ENCODE results near the gene SEZ6L.

The SEZ6L gene

GRCh38 chr22:26285632-26286031 is 116.4 kb downstream of the SEZ6L start:
- FAIRE-seq (no peak), DNase-seq (ENCODE audit: insufficient read length) (no peak)
- TF ChIP-seq POLR2AphosphoS5 (IDR thresholded peaks at IDR 0.05; ENCODE audit: low read depth, low read length), result no peak
- no peak for TF ChIP-seq POLR2A (IDR thresholded peaks at IDR 0.05; ENCODE audit: low read depth, low read length)
- no peak for TF ChIP-seq TAF1 (IDR thresholded peaks at IDR 0.05; ENCODE audit: borderline replicate concordance, low read depth, low read length)

GRCh38 chr22:26286091-26286820 is 117.0 kb downstream of the SEZ6L start:
- FAIRE-seq (no peak), DNase-seq (ENCODE audit: insufficient read length) (no peak)
- TF ChIP-seq POLR2A (IDR thresholded peaks at IDR 0.05; ENCODE audit: low read depth, low read length) (no peak), POLR2AphosphoS5 (IDR thresholded peaks at IDR 0.05; ENCODE audit: low read depth, low read length) (no peak), TAF1 (IDR thresholded peaks at IDR 0.05; ENCODE audit: borderline replicate concordance, low read depth, low read length) (no peak)

GRCh38 chr22:26287382-26288225 is 118.3 kb downstream of the SEZ6L start:
- TF ChIP-seq POLR2A (IDR thresholded peaks at IDR 0.05; ENCODE audit: low read depth, low read length) (no peak), TAF1 (IDR thresholded peaks at IDR 0.05; ENCODE audit: borderline replicate concordance, low read depth, low read length) (no peak), POLR2AphosphoS5 (IDR thresholded peaks at IDR 0.05; ENCODE audit: low read depth, low read length) (no peak)
- no peak for FAIRE-seq
- DNase-seq (ENCODE audit: insufficient read length), result no peak

- TF ChIP-seq POLR2A (IDR thresholded peaks at IDR 0.05; ENCODE audit: low read depth, low read length), result no peak
- TF ChIP-seq TAF1 (IDR thresholded peaks at IDR 0.05; ENCODE audit: borderline replicate concordance, low read depth, low read length), result no peak
- TF ChIP-seq POLR2AphosphoS5 (IDR thresholded peaks at IDR 0.05; ENCODE audit: low read depth, low read length), result no peak
- FAIRE-seq, result no peak
Observed at GRCh38 chr22:26289611-26290101, 120.4 kb downstream of the SEZ6L start.

GRCh38 chr22:26291940-26292666 is 122.8 kb downstream of the SEZ6L start:
- DNase-seq (ENCODE audit: insufficient read length) (no peak), FAIRE-seq (no peak)
- no peak for TF ChIP-seq POLR2AphosphoS5 (IDR thresholded peaks at IDR 0.05; ENCODE audit: low read depth, low read length)
- no peak for TF ChIP-seq TAF1 (IDR thresholded peaks at IDR 0.05; ENCODE audit: borderline replicate concordance, low read depth, low read length)
- no peak for TF ChIP-seq POLR2A (IDR thresholded peaks at IDR 0.05; ENCODE audit: low read depth, low read length)

More at GRCh38 chr22:26289611-26290101, 120.4 kb downstream of the SEZ6L start:
- DNase-seq (ENCODE audit: insufficient read length), result no peak

GRCh38 chr22:26292667-26292995 is 123.4 kb downstream of the SEZ6L start:
- no peak for TF ChIP-seq POLR2AphosphoS5 (IDR thresholded peaks at IDR 0.05; ENCODE audit: low read depth, low read length)
- TF ChIP-seq POLR2A (IDR thresholded peaks at IDR 0.05; ENCODE audit: low read depth, low read length), result no peak
- no peak for TF ChIP-seq TAF1 (IDR thresholded peaks at IDR 0.05; ENCODE audit: borderline replicate concordance, low read depth, low read length)
- DNase-seq (ENCODE audit: insufficient read length) (no peak), FAIRE-seq (no peak)

- TF ChIP-seq POLR2A (IDR thresholded peaks at IDR 0.05; ENCODE audit: low read depth, low read length) (no peak), TAF1 (IDR thresholded peaks at IDR 0.05; ENCODE audit: borderline replicate concordance, low read depth, low read length) (no peak), POLR2AphosphoS5 (IDR thresholded peaks at IDR 0.05; ENCODE audit: low read depth, low read length) (no peak)
- FAIRE-seq, result no peak
Observed at GRCh38 chr22:26295563-26296126, 126.4 kb downstream of the SEZ6L start.

GRCh38 chr22:26298605-26299310 is 129.5 kb downstream of the SEZ6L start:
- TF ChIP-seq POLR2A (IDR thresholded peaks at IDR 0.05; ENCODE audit: low read depth, low read length) (no peak), POLR2AphosphoS5 (IDR thresholded peaks at IDR 0.05; ENCODE audit: low read depth, low read length) (no peak), TAF1 (IDR thresholded peaks at IDR 0.05; ENCODE audit: borderline replicate concordance, low read depth, low read length) (no peak)
- no peak for FAIRE-seq
- no peak for DNase-seq (ENCODE audit: insufficient read length)

More at GRCh38 chr22:26295563-26296126, 126.4 kb downstream of the SEZ6L start:
- DNase-seq (ENCODE audit: insufficient read length), result no peak

GRCh38 chr22:26302726-26303125 is 133.5 kb downstream of the SEZ6L start:
- no peak for DNase-seq (ENCODE audit: insufficient read length)
- FAIRE-seq, result no peak
- no peak for TF ChIP-seq TAF1 (IDR thresholded peaks at IDR 0.05; ENCODE audit: borderline replicate concordance, low read depth, low read length)
- no peak for TF ChIP-seq POLR2A (IDR thresholded peaks at IDR 0.05; ENCODE audit: low read depth, low read length)

GRCh38 chr22:26303475-26303874 is 134.2 kb downstream of the SEZ6L start:
- DNase-seq (ENCODE audit: insufficient read length), result no peak
- no peak for FAIRE-seq
- TF ChIP-seq TAF1 (IDR thresholded peaks at IDR 0.05; ENCODE audit: borderline replicate concordance, low read depth, low read length), result no peak
- no peak for TF ChIP-seq POLR2A (IDR thresholded peaks at IDR 0.05; ENCODE audit: low read depth, low read length)
- no peak for TF ChIP-seq POLR2AphosphoS5 (IDR thresholded peaks at IDR 0.05; ENCODE audit: low read depth, low read length)
